ENCODE results near the gene APOL6. TPM values are rescaled to one million over a fixed set of nuclear protein-coding genes. Genes with fewer than 3 reads are reported as not detected.
A peak's percentile ranks its signal among the peaks of the same experiment; 100 is the strongest.
"Not testable (repeated sequence)": the region's sequence is repeated elsewhere in the genome, so short reads cannot be mapped to it uniquely, and the experiment has no call there.

APOL6 gene
- total RNA-seq, 1 donor from 2014 or later, result 5.2 TPM

DNA sequence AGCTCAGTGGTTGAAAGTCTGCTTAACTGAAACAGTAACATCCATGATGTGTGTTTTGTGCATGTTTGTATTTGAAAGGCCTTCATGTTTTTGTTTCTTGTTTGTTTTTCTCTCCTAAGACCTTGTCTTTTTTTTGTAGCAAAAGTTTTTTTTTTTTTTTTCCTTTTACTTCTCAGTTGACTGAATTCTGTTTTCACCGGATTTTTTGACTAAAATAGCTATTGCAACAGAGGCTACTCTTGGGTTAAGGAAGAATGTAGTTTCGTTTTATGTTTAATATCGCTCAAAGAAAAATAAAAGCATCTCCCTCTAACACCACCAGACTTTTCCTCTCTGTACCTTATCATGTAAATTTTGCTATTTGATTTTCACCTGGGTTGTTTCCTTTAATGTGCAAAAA is 15.1 kb downstream of the APOL6 start:
- peaks cover 12 to 24% (median 21%) of the 10 kb centered on the region in 3 donors for H3K36me3 ChIP-seq (ENCODE audit: control insufficient read depth in 3 of 3, insufficient read depth in 3 of 3, low read length in 3 of 3)
- peak overlapping the region in 1 of 3 donors; percentile 51 for H3K4me3 ChIP-seq (ENCODE audit: low read length in 3 of 3)
- H3K9ac ChIP-seq (ENCODE audit: low read depth in 1 of 3, low read length in 3 of 3), result peak overlapping the region in 2 of 3 donors; percentile 6 to 20

DNA sequence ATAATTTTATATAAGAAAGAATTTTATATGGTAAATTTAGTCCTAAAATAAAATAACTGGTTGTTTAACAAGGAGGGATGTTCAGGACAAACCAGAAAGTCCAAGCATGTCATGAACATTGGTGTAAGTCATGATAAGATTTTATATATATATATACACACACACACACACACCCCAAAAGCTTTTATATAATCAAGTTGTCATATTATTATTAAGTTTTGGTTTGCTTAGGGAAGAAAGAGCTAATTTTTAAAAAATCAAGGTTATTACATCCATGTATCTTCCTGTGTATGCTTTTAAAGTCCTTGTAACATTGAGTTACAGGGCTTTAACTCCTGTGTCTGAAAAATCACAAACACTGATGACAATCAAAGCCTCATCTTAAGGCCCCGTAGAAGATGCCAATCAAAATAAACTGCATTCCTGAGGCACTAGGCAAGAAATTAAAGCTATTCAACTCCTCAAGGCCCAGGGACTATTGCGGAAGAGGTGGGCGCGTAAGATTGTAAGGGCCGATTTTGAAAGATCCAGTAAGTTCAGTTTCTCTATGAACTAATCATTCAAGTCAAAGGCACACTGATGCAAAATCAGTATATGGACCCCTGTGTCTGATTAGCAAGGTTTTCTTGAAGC is 16.8 kb downstream of the APOL6 start:
- H3K27ac ChIP-seq (ENCODE audit: low read depth, low read length), result no peak overlapping the region
- peaks cover 0 to 9% (median 6%) of the 10 kb centered on the region in 3 donors for H3K36me3 ChIP-seq (ENCODE audit: control insufficient read depth in 3 of 3, insufficient read depth in 3 of 3, low read length in 3 of 3)
- no peaks in the 10 kb centered on the region for H3K9me3 ChIP-seq (ENCODE audit: control insufficient read depth in 3 of 3, low read length in 3 of 3)

More for the DNA sequence above, 15.1 kb downstream of the APOL6 start:
- no peaks in the 10 kb centered on the region for H3K27me3 ChIP-seq (ENCODE audit: control insufficient read depth in 3 of 3, insufficient read depth in 3 of 3, low read length in 3 of 3)
- no peaks in the 10 kb centered on the region for H3K9me3 ChIP-seq (ENCODE audit: control insufficient read depth in 3 of 3, low read length in 3 of 3)
- H3K27ac ChIP-seq (ENCODE audit: low read depth, low read length), result peak overlapping the region; percentile 5
- H3K4me1 ChIP-seq (ENCODE audit: control insufficient read depth in 3 of 3, insufficient read depth in 3 of 3, low read length in 3 of 3), result peaks cover 0 to 11% (median 0%) of the 10 kb centered on the region in 3 donors

DNA sequence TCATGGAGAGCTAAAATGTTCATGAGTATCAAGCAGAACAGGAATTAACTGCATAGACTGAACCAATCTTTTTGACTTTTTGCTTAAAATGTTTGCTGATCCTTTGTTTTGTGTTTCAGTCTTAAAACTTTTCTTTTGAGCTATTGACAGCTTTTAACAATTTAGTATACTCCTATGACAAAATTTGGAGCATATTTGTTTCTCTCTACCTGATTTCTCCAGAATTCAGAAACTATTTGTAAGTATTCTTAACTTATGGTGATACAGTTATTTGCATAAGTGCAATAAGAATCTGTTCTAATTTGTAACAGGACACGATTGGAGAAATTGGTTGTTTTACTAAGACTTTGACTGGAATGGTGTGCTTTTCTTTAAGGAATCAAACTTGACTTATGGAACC is 18.5 kb downstream of the APOL6 start:
- not testable (repeated sequence) for H3K27ac ChIP-seq (ENCODE audit: low read depth, low read length); H3K9ac ChIP-seq (ENCODE audit: low read depth in 1 of 3, low read length in 3 of 3); H3K9me3 ChIP-seq (ENCODE audit: control insufficient read depth in 3 of 3, low read length in 3 of 3); H3K36me3 ChIP-seq (ENCODE audit: control insufficient read depth in 3 of 3, insufficient read depth in 3 of 3, low read length in 3 of 3); H3K27me3 ChIP-seq (ENCODE audit: control insufficient read depth in 3 of 3, insufficient read depth in 3 of 3, low read length in 3 of 3); H3K4me1 ChIP-seq (ENCODE audit: control insufficient read depth in 3 of 3, insufficient read depth in 3 of 3, low read length in 3 of 3); H3K4me3 ChIP-seq (ENCODE audit: low read length in 3 of 3)

More for the DNA sequence above, 16.8 kb downstream of the APOL6 start:
- Histone ChIP-seq H3K27me3 (ENCODE audit: control insufficient read depth in 3 of 3, insufficient read depth in 3 of 3, low read length in 3 of 3) (no peaks in the 10 kb centered on the region), H3K9ac (ENCODE audit: low read depth in 1 of 3, low read length in 3 of 3) (no peak overlapping the region), H3K4me3 (ENCODE audit: low read length in 3 of 3) (no peak overlapping the region), H3K4me1 (ENCODE audit: control insufficient read depth in 3 of 3, insufficient read depth in 3 of 3, low read length in 3 of 3) (peaks cover 0 to 11% (median 0%) of the 10 kb centered on the region in 3 donors)

DNA sequence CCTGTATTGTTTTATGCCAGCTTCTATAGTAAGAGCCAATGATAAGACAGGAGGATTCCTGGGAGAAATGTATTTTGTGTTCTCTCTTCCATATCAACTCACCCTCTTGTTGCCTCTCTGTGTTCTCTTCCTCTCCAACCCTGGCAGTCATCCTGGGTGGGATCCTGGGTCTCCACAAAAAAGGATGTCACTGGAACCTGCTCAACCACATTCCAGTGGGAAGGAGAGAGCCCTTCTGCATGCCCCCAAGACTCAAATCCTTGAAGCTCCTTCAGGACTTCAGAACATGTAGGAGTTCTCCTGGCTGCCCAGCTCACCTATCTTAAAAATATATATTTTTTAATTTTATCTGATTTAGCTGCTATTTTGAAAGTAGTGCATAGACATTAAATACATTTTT is 26.1 kb downstream of the APOL6 start:
- no peak overlapping the region for H3K27ac ChIP-seq (ENCODE audit: low read depth, low read length)
- H3K9ac ChIP-seq (ENCODE audit: low read depth in 1 of 3, low read length in 3 of 3), result no peak overlapping the region
- H3K27me3 ChIP-seq (ENCODE audit: control insufficient read depth in 3 of 3, insufficient read depth in 3 of 3, low read length in 3 of 3), result no peaks in the 10 kb centered on the region
- peaks cover 0 to 2% (median 0%) of the 10 kb centered on the region in 3 donors for H3K9me3 ChIP-seq (ENCODE audit: control insufficient read depth in 3 of 3, low read length in 3 of 3)
- peaks cover 0 to 6% (median 3%) of the 10 kb centered on the region in 3 donors for H3K4me1 ChIP-seq (ENCODE audit: control insufficient read depth in 3 of 3, insufficient read depth in 3 of 3, low read length in 3 of 3)
- H3K36me3 ChIP-seq (ENCODE audit: control insufficient read depth in 3 of 3, insufficient read depth in 3 of 3, low read length in 3 of 3), result no peaks in the 10 kb centered on the region
- H3K4me3 ChIP-seq (ENCODE audit: low read length in 3 of 3), result no peak overlapping the region

DNA sequence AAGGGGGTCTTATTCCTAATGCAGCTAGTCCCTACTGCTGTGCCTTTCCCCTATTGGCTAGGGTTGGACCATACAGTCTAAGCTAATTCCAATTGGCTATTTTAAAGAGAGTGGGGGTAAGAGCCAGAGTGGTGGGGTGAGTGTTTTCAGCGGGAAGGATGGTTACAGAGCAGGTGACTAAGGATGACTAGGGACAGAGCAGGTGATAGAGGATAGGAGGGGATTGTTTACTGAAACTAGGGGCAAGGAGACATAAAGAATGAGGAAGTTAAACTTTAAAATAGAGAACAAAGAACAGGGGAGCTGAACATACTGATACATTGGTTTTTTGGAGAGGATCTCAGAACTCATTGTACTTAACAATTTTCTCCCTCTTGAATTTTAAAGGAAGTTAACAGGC is 27.8 kb downstream of the APOL6 start:
- not testable (repeated sequence) for H3K27ac ChIP-seq (ENCODE audit: low read depth, low read length); H3K4me3 ChIP-seq (ENCODE audit: low read length in 3 of 3); H3K9me3 ChIP-seq (ENCODE audit: control insufficient read depth in 3 of 3, low read length in 3 of 3); H3K9ac ChIP-seq (ENCODE audit: low read depth in 1 of 3, low read length in 3 of 3); H3K36me3 ChIP-seq (ENCODE audit: control insufficient read depth in 3 of 3, insufficient read depth in 3 of 3, low read length in 3 of 3); H3K27me3 ChIP-seq (ENCODE audit: control insufficient read depth in 3 of 3, insufficient read depth in 3 of 3, low read length in 3 of 3); H3K4me1 ChIP-seq (ENCODE audit: control insufficient read depth in 3 of 3, insufficient read depth in 3 of 3, low read length in 3 of 3)

DNA sequence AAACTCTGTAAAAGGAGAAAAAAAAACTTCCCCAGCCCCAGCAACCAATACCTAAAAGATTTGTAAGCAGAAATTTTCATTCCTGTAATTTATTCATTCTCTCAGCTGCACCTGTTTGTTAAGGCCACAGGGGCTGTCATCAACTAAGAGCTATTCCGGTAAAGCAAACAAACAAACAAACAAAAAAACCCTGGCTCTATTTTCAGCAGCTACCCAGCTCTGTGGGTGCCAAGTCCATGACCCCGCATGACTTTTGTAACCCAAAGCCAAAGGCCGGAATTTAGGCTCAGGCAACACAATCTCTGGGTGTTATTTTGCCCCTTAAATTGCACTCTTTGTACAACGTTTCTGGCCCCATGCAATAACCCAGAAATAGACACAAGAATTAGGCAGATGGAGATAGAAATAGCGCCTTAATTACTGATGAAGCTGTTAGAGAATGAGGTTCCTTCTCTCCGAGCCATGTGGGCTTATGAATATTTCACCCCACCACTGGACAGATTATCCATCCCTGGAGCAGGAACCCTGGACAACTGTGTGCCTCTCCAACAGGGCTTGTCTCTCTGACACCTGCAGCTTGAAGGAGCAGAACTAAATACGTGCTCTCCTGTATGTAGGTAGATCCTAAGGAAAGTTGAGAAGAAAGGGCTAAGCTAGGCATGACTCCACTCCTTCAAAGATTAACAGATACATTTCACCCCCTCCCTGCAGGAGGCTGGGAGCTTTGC is 29.4 kb downstream of the APOL6 start:
- H3K9ac ChIP-seq (ENCODE audit: low read depth in 1 of 3, low read length in 3 of 3), result peak overlapping the region; percentile 35 to 71 (median 63)
- peaks cover 0 to 7% (median 0%) of the 10 kb centered on the region in 3 donors for H3K9me3 ChIP-seq (ENCODE audit: control insufficient read depth in 3 of 3, low read length in 3 of 3)
- H3K27ac ChIP-seq (ENCODE audit: low read depth, low read length), result peak overlapping the region; percentile 72
- peaks cover 0 to 6% (median 3%) of the 10 kb centered on the region in 3 donors for H3K4me1 ChIP-seq (ENCODE audit: control insufficient read depth in 3 of 3, insufficient read depth in 3 of 3, low read length in 3 of 3)
- H3K4me3 ChIP-seq (ENCODE audit: low read length in 3 of 3), result peak overlapping the region in 2 of 3 donors; percentile 0 to 30
- no peaks in the 10 kb centered on the region for H3K36me3 ChIP-seq (ENCODE audit: control insufficient read depth in 3 of 3, insufficient read depth in 3 of 3, low read length in 3 of 3)
- H3K27me3 ChIP-seq (ENCODE audit: control insufficient read depth in 3 of 3, insufficient read depth in 3 of 3, low read length in 3 of 3), result no peaks in the 10 kb centered on the region

DNA sequence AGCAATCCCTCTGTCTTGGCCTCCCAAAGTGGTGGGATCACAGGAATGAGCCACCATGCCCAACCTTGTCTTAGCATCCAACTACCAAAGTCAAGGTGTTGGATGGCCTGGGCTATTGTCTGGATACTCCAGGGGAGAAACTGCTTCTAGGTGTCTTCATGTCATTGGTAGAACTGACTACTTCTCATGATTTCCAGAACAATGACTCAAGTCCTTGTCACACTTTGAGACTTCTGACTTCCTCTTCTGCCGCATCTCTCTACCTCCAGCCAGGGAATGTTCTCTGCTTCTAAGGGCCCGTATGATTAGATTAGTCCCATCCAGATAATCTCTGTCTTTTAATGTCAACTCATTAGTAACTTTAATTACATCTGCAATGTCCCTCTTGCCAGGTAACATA is 30.6 kb downstream of the APOL6 start:
- H3K27ac ChIP-seq (ENCODE audit: low read depth, low read length), result no peak overlapping the region
- H3K4me1 ChIP-seq (ENCODE audit: control insufficient read depth in 3 of 3, insufficient read depth in 3 of 3, low read length in 3 of 3), result peaks cover 5 to 11% (median 6%) of the 10 kb centered on the region in 3 donors
- H3K27me3 ChIP-seq (ENCODE audit: control insufficient read depth in 3 of 3, insufficient read depth in 3 of 3, low read length in 3 of 3), result no peaks in the 10 kb centered on the region
- H3K9ac ChIP-seq (ENCODE audit: low read depth in 1 of 3, low read length in 3 of 3), result no peak overlapping the region
- no peak overlapping the region for H3K4me3 ChIP-seq (ENCODE audit: low read length in 3 of 3)
- H3K9me3 ChIP-seq (ENCODE audit: control insufficient read depth in 3 of 3, low read length in 3 of 3), result peaks cover 0 to 7% (median 0%) of the 10 kb centered on the region in 3 donors
- H3K36me3 ChIP-seq (ENCODE audit: control insufficient read depth in 3 of 3, insufficient read depth in 3 of 3, low read length in 3 of 3), result no peaks in the 10 kb centered on the region

DNA sequence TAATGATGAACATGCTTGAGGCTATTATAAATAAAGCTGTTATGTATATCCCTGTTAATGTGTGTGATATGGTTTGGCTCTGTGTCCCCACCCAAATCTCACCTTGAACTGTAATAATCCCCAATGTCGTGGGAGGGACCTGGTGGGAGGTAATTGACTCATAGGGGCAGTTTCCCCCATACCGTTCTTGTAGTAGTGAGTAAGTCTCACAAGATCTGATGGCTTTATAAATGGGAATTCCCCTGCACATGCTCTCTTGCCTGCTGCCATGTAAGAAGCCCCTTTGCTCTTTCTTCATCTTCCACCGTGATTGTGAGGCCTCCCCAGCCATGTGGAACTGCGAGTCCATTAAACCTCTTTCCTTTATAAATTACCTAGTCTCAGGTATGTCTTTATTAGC is 31.2 kb downstream of the APOL6 start:
- not testable (repeated sequence) for H3K36me3 ChIP-seq (ENCODE audit: control insufficient read depth in 3 of 3, insufficient read depth in 3 of 3, low read length in 3 of 3); H3K9ac ChIP-seq (ENCODE audit: low read depth in 1 of 3, low read length in 3 of 3); H3K27me3 ChIP-seq (ENCODE audit: control insufficient read depth in 3 of 3, insufficient read depth in 3 of 3, low read length in 3 of 3); H3K4me3 ChIP-seq (ENCODE audit: low read length in 3 of 3); H3K27ac ChIP-seq (ENCODE audit: low read depth, low read length); H3K9me3 ChIP-seq (ENCODE audit: control insufficient read depth in 3 of 3, low read length in 3 of 3)
- peaks cover 10 to 14% (median 13%) of the 10 kb centered on the region in 3 donors for H3K4me1 ChIP-seq (ENCODE audit: control insufficient read depth in 3 of 3, insufficient read depth in 3 of 3, low read length in 3 of 3)

DNA sequence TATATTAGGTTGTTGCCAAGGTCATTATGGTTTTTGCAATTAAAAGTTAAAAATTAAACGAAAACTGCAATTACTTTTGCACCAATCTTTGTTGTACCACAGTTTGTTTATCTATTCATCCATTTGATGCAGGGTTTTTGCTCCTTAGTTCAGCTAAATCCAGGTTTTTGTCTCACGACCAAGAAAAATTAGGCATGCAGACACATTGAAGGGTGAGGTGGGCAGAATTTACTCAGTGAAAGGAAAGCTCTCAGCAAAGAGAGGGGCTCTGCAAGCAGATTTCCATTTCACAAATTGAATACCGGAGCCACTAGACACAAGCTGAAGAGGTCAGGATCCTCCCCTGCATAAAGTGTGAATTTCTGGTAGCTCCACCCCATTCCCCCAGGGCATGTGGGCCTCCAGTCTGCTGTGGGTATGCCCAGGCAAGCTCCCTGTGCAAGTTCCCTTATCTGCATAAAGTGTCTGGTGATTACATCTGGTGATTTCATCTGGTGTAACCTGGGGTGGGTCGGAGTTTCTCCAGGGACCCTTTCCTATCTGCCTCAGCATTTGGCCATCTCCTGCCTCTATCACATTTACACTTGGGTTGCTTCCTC is 33.3 kb downstream of the APOL6 start:
- no peak overlapping the region for H3K27ac ChIP-seq (ENCODE audit: low read depth, low read length)
- H3K9ac ChIP-seq (ENCODE audit: low read depth in 1 of 3, low read length in 3 of 3), result no peak overlapping the region
- H3K27me3 ChIP-seq (ENCODE audit: control insufficient read depth in 3 of 3, insufficient read depth in 3 of 3, low read length in 3 of 3), result no peaks in the 10 kb centered on the region
- H3K4me1 ChIP-seq (ENCODE audit: control insufficient read depth in 3 of 3, insufficient read depth in 3 of 3, low read length in 3 of 3), result peaks cover 22 to 26% (median 24%) of the 10 kb centered on the region in 3 donors
- H3K36me3 ChIP-seq (ENCODE audit: control insufficient read depth in 3 of 3, insufficient read depth in 3 of 3, low read length in 3 of 3), result no peaks in the 10 kb centered on the region
- peaks cover 0 to 7% (median 0%) of the 10 kb centered on the region in 3 donors for H3K9me3 ChIP-seq (ENCODE audit: control insufficient read depth in 3 of 3, low read length in 3 of 3)
- H3K4me3 ChIP-seq (ENCODE audit: low read length in 3 of 3), result no peak overlapping the region

DNA sequence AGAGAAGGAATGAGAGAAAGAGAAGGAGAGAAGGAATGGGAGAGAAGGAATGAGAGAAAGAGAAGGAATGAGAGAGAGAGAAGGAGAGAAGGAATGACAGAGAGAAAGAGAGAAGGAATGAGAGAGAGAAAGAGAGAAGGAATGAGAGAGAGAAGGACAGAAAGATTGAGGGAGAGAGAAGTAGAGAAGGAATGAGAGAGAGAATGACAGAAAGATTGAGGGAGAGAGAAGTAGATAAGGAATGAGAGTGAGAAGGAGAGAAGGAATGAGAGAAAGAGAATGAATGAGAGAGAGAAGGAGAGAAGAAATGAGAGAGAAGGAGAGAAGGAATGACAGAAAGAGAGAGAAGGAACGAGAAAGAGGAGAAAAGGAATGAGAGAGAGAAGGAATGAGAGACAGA is 35.3 kb downstream of the APOL6 start:
- Histone ChIP-seq H3K27ac (ENCODE audit: low read depth, low read length) (peak overlapping the region; percentile 90), H3K4me3 (ENCODE audit: low read length in 3 of 3) (no peak overlapping the region)

More for the DNA sequence above, 35.3 kb downstream of the APOL6 start:
- H3K9ac ChIP-seq (ENCODE audit: low read depth in 1 of 3, low read length in 3 of 3), result peak overlapping the region; percentile 18 to 55 (median 33)
- H3K4me1 ChIP-seq (ENCODE audit: control insufficient read depth in 3 of 3, insufficient read depth in 3 of 3, low read length in 3 of 3), result peaks cover 16 to 24% (median 22%) of the 10 kb centered on the region in 3 donors
- no peaks in the 10 kb centered on the region for H3K27me3 ChIP-seq (ENCODE audit: control insufficient read depth in 3 of 3, insufficient read depth in 3 of 3, low read length in 3 of 3)
- peaks cover 0 to 3% (median 0%) of the 10 kb centered on the region in 3 donors for H3K36me3 ChIP-seq (ENCODE audit: control insufficient read depth in 3 of 3, insufficient read depth in 3 of 3, low read length in 3 of 3)
- peaks cover 0 to 7% (median 0%) of the 10 kb centered on the region in 3 donors for H3K9me3 ChIP-seq (ENCODE audit: control insufficient read depth in 3 of 3, low read length in 3 of 3)
